ENCODE results near the gene FLNB.

Gene FLNB

GRCh38 chr3:58202917-58203360, 194.7 kb downstream of the FLNB start:
- Histone ChIP-seq H3K9ac (ENCODE audit: low read length in 2 of 2) (no peak overlapping the region), H3K4me1 (ENCODE audit: control insufficient read depth, insufficient read depth, low read length) (no peaks in the 10 kb centered on the region), H3K9me3 (ENCODE audit: control insufficient read depth in 2 of 2, low read length in 2 of 2) (no peaks in the 10 kb centered on the region), H3K27ac (ENCODE audit: low read length) (no peak overlapping the region), H3K27me3 (ENCODE audit: control insufficient read depth in 1 of 2, insufficient read depth in 2 of 2, low read length in 2 of 2) (no peaks in the 10 kb centered on the region), H3K4me3 (ENCODE audit: low read length in 2 of 2) (no peak overlapping the region), H3K36me3 (ENCODE audit: control insufficient read depth in 2 of 2, insufficient read depth in 2 of 2, low read length in 2 of 2) (no peaks in the 10 kb centered on the region)

- Histone ChIP-seq H3K4me3 (ENCODE audit: low read length in 2 of 2) (no peak overlapping the region), H3K9ac (ENCODE audit: low read length in 2 of 2) (no peak overlapping the region), H3K27ac (ENCODE audit: low read length) (no peak overlapping the region), H3K36me3 (ENCODE audit: control insufficient read depth in 2 of 2, insufficient read depth in 2 of 2, low read length in 2 of 2) (no peaks in the 10 kb centered on the region), H3K9me3 (ENCODE audit: control insufficient read depth in 2 of 2, low read length in 2 of 2) (no peaks in the 10 kb centered on the region), H3K4me1 (ENCODE audit: control insufficient read depth, insufficient read depth, low read length) (no peaks in the 10 kb centered on the region), H3K27me3 (ENCODE audit: control insufficient read depth in 1 of 2, insufficient read depth in 2 of 2, low read length in 2 of 2) (no peaks in the 10 kb centered on the region)
These were observed 195.3 kb downstream of the FLNB start for GRCh38 chr3:58203541-58203940.

GRCh38 chr3:58204720-58205119, 196.5 kb downstream of the FLNB start:
- Histone ChIP-seq H3K36me3 (ENCODE audit: control insufficient read depth in 2 of 2, insufficient read depth in 2 of 2, low read length in 2 of 2) (no peaks in the 10 kb centered on the region), H3K9ac (ENCODE audit: low read length in 2 of 2) (no peak overlapping the region), H3K9me3 (ENCODE audit: control insufficient read depth in 2 of 2, low read length in 2 of 2) (no peaks in the 10 kb centered on the region), H3K27ac (ENCODE audit: low read length) (no peak overlapping the region), H3K27me3 (ENCODE audit: control insufficient read depth in 1 of 2, insufficient read depth in 2 of 2, low read length in 2 of 2) (no peaks in the 10 kb centered on the region), H3K4me1 (ENCODE audit: control insufficient read depth, insufficient read depth, low read length) (no peaks in the 10 kb centered on the region), H3K4me3 (ENCODE audit: low read length in 2 of 2) (no peak overlapping the region)

GRCh38 chr3:58205981-58206380, 197.8 kb downstream of the FLNB start:
- Histone ChIP-seq H3K4me3 (ENCODE audit: low read length in 2 of 2) (no peak overlapping the region), H3K36me3 (ENCODE audit: control insufficient read depth in 2 of 2, insufficient read depth in 2 of 2, low read length in 2 of 2) (no peaks in the 10 kb centered on the region), H3K27me3 (ENCODE audit: control insufficient read depth in 1 of 2, insufficient read depth in 2 of 2, low read length in 2 of 2) (no peaks in the 10 kb centered on the region), H3K9me3 (ENCODE audit: control insufficient read depth in 2 of 2, low read length in 2 of 2) (no peaks in the 10 kb centered on the region), H3K4me1 (ENCODE audit: control insufficient read depth, insufficient read depth, low read length) (no peaks in the 10 kb centered on the region), H3K9ac (ENCODE audit: low read length in 2 of 2) (no peak overlapping the region), H3K27ac (ENCODE audit: low read length) (no peak overlapping the region)

- Histone ChIP-seq H3K4me1 (ENCODE audit: control insufficient read depth, insufficient read depth, low read length) (no peaks in the 10 kb centered on the region), H3K27ac (ENCODE audit: low read length) (no peak overlapping the region)
These were observed 198.3 kb downstream of the FLNB start for GRCh38 chr3:58206406-58207011.

GRCh38 chr3:58207954-58208353, 199.7 kb downstream of the FLNB start:
- H3K27ac ChIP-seq (ENCODE audit: low read length): no peak overlapping the region
- no peak overlapping the region for H3K4me3 ChIP-seq (ENCODE audit: low read length in 2 of 2)
- no peaks in the 10 kb centered on the region for H3K36me3 ChIP-seq (ENCODE audit: control insufficient read depth in 2 of 2, insufficient read depth in 2 of 2, low read length in 2 of 2)
- no peak overlapping the region for H3K9ac ChIP-seq (ENCODE audit: low read length in 2 of 2)
- H3K9me3 ChIP-seq (ENCODE audit: control insufficient read depth in 2 of 2, low read length in 2 of 2): no peaks in the 10 kb centered on the region
- no peaks in the 10 kb centered on the region for H3K27me3 ChIP-seq (ENCODE audit: control insufficient read depth in 1 of 2, insufficient read depth in 2 of 2, low read length in 2 of 2)
- H3K4me1 ChIP-seq (ENCODE audit: control insufficient read depth, insufficient read depth, low read length): no peaks in the 10 kb centered on the region

More at GRCh38 chr3:58206406-58207011, 198.3 kb downstream of the FLNB start:
- H3K9me3 ChIP-seq (ENCODE audit: control insufficient read depth in 2 of 2, low read length in 2 of 2): no peaks in the 10 kb centered on the region
- H3K27me3 ChIP-seq (ENCODE audit: control insufficient read depth in 1 of 2, insufficient read depth in 2 of 2, low read length in 2 of 2): no peaks in the 10 kb centered on the region
- H3K9ac ChIP-seq (ENCODE audit: low read length in 2 of 2): no peak overlapping the region
- H3K36me3 ChIP-seq (ENCODE audit: control insufficient read depth in 2 of 2, insufficient read depth in 2 of 2, low read length in 2 of 2): no peaks in the 10 kb centered on the region
- no peak overlapping the region for H3K4me3 ChIP-seq (ENCODE audit: low read length in 2 of 2)

- Histone ChIP-seq H3K4me1 (ENCODE audit: control insufficient read depth, insufficient read depth, low read length) (no peaks in the 10 kb centered on the region), H3K27me3 (ENCODE audit: control insufficient read depth in 1 of 2, insufficient read depth in 2 of 2, low read length in 2 of 2) (no peaks in the 10 kb centered on the region), H3K9me3 (ENCODE audit: control insufficient read depth in 2 of 2, low read length in 2 of 2) (no peaks in the 10 kb centered on the region), H3K9ac (ENCODE audit: low read length in 2 of 2) (no peak overlapping the region), H3K36me3 (ENCODE audit: control insufficient read depth in 2 of 2, insufficient read depth in 2 of 2, low read length in 2 of 2) (no peaks in the 10 kb centered on the region), H3K27ac (ENCODE audit: low read length) (no peak overlapping the region), H3K4me3 (ENCODE audit: low read length in 2 of 2) (no peak overlapping the region)
These were observed 201.7 kb downstream of the FLNB start for GRCh38 chr3:58209933-58210332.

GRCh38 chr3:58210761-58211460, 202.7 kb downstream of the FLNB start, which contains the start of gene DNASE1L3:
TSS of gene DNASE1L3 (minus strand) at chr3:58210972. CDS start at chr3:58210906, 66 bp downstream.
- H3K4me3 ChIP-seq (ENCODE audit: low read length in 2 of 2): no peak within 1 kb of the TSS
- H3K27me3 ChIP-seq (ENCODE audit: control insufficient read depth in 1 of 2, insufficient read depth in 2 of 2, low read length in 2 of 2): no peaks in the 10 kb centered on the region
- no peaks in the 10 kb centered on the region for H3K4me1 ChIP-seq (ENCODE audit: control insufficient read depth, insufficient read depth, low read length)
- H3K27ac ChIP-seq (ENCODE audit: low read length): no peak within 1 kb of the TSS
- H3K9me3 ChIP-seq (ENCODE audit: control insufficient read depth in 2 of 2, low read length in 2 of 2): no peaks in the 10 kb centered on the region
- H3K36me3 ChIP-seq (ENCODE audit: control insufficient read depth in 2 of 2, insufficient read depth in 2 of 2, low read length in 2 of 2): no peaks in the 10 kb centered on the region
- H3K9ac ChIP-seq (ENCODE audit: low read length in 2 of 2): no peak within 1 kb of the TSS

GRCh38 chr3:58214484-58215316, 206.5 kb downstream of the FLNB start:
- no peaks in the 10 kb centered on the region for H3K4me1 ChIP-seq (ENCODE audit: control insufficient read depth, insufficient read depth, low read length)

GRCh38 chr3:58215317-58216025, 207.2 kb downstream of the FLNB start:
- Histone ChIP-seq H3K9me3 (ENCODE audit: control insufficient read depth in 2 of 2, low read length in 2 of 2) (no peaks in the 10 kb centered on the region), H3K36me3 (ENCODE audit: control insufficient read depth in 2 of 2, insufficient read depth in 2 of 2, low read length in 2 of 2) (no peaks in the 10 kb centered on the region), H3K4me1 (ENCODE audit: control insufficient read depth, insufficient read depth, low read length) (no peaks in the 10 kb centered on the region), H3K4me3 (ENCODE audit: low read length in 2 of 2) (no peak overlapping the region), H3K27ac (ENCODE audit: low read length) (no peak overlapping the region), H3K9ac (ENCODE audit: low read length in 2 of 2) (no peak overlapping the region), H3K27me3 (ENCODE audit: control insufficient read depth in 1 of 2, insufficient read depth in 2 of 2, low read length in 2 of 2) (no peaks in the 10 kb centered on the region)

More at GRCh38 chr3:58214484-58215316, 206.5 kb downstream of the FLNB start:
- Histone ChIP-seq H3K4me3 (ENCODE audit: low read length in 2 of 2) (no peak overlapping the region), H3K9ac (ENCODE audit: low read length in 2 of 2) (no peak overlapping the region), H3K27ac (ENCODE audit: low read length) (no peak overlapping the region), H3K9me3 (ENCODE audit: control insufficient read depth in 2 of 2, low read length in 2 of 2) (no peaks in the 10 kb centered on the region), H3K36me3 (ENCODE audit: control insufficient read depth in 2 of 2, insufficient read depth in 2 of 2, low read length in 2 of 2) (no peaks in the 10 kb centered on the region), H3K27me3 (ENCODE audit: control insufficient read depth in 1 of 2, insufficient read depth in 2 of 2, low read length in 2 of 2) (no peaks in the 10 kb centered on the region)

Data from stomach smooth muscle (tissue), 2 donors.